Stimulated activated effector memory CD8-positive, alpha-beta T cell treated with anti-CD3 and anti-CD28 coated beads, Interleukin-12 subunit alpha, Interleukin-12 subunit beta, amount 100 ng/mL, for 72 hours (primary cell): ENCODE measurements around the gene ZFR2.

ENCODE experiments used
- ATAC-seq: fragments of 150-1000 bp; cut with Tn5 transposase; 2 replicates; pipeline ENCODE4 v1.10.0; 2021
- DNase-seq, 2 donors: peaks; one replicate each; pipeline ENCODE4 v3.0.0; 2021 to 2022; ENCODE audit warnings: low spot score in 2 of 2
- H3K27ac Mint-ChIP-seq: one replicate; pipeline ENCODE4 v1.8.0; 2022; ENCODE audit warnings: mild to moderate bottlenecking, mixed read lengths
- H3K36me3 Mint-ChIP-seq: one replicate; pipeline ENCODE4 v1.8.0; 2022; ENCODE audit warnings: mild to moderate bottlenecking, mixed read lengths
- H3K4me1 Mint-ChIP-seq: one replicate; pipeline ENCODE4 v1.8.0; 2022; ENCODE audit warnings: mixed read lengths
- H3K4me3 Mint-ChIP-seq: one replicate; pipeline ENCODE4 v1.8.0; 2022; ENCODE audit warnings: mild to moderate bottlenecking, mixed read lengths
- H3K9me3 Mint-ChIP-seq: one replicate; pipeline ENCODE4 v1.8.0; 2022; ENCODE audit warnings: mixed read lengths

ZFR2 gene

DNA sequence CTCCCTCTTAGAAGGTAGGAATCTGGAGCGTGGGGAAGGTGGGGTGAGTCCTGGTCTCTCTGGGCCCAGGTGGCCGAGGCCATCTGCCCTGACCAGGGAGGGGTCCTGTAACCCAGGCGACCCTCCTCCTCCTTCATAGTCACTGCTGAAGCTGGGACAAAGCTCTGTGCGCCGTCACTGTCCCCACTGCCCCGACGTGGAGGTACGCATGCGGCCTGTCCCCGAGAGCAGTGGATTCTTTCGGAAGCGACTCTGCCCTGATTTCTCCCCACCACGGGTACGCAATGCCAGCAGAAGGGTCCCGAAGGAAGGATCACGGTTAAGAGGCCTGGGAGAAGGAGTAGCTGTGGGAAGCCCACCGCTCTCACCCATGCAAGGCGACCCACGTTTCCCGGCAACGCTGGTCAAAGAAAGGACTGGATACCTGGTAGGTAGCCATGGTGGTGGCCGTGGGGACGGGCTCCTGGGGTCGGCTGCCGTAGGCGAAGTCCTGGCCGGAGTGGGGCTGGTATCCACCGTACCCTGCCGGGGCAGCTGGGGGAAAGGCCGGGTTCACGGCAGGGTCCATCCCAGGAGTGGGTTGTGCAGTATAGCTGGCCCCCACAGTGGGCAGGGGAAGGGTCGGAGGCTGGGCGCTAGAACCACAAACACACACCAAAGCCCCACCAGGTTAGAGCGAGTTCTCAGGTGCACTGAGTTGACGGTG lies 34.3 kb downstream of the ZFR2 start:
- no peak for ATAC-seq
- H3K4me3 Mint-ChIP-seq = no peak overlapping the region

DNA sequence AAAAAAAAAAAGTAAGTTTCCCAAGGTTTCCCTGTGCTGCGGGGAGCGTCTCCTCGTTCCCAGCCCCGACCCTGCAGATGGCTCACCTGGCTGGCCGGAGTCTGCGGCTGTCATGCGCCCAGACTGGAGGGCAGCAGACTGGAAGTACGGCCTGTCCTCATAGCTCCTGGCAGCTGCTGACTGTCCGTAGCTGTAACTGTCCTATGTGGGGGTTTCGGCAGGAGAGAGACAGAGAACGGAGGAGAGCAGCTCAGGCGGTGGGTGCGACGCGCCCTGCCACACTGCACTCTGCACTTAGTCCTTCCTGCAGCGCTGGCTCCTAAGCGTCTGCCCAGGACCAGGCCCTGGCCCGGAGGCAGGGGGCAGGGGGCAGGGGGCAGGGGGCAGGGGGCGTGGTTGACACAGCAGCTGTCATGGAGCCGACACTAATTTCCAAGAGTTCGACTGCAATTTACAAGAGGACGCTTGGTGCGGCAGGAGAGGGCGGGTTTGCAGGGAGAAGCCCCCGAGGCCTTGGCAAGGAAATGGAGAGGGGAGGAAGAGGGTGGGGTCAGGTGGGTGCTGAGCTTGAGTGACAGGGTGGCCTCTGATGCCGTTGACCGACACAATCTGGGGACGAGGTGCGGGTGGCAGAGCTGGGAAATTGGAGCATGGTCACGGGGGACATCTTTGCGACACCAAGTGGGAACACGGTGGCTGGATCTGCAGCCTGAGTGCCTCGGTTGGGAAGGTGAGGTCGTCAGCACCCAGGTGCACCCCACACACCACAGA lies 35.1 kb downstream of the ZFR2 start:
- H3K4me3 Mint-ChIP-seq = no peak overlapping the region
- ATAC-seq (no peak), DNase-seq (no peak)
- no peaks in the 10 kb centered on the region for H3K36me3 Mint-ChIP-seq
- H3K9me3 Mint-ChIP-seq = no peaks in the 10 kb centered on the region
- H3K27ac Mint-ChIP-seq = no peak overlapping the region
- H3K4me1 Mint-ChIP-seq = peaks cover 5% of the 10 kb centered on the region

More for the DNA sequence above, 34.3 kb downstream of the ZFR2 start:
- H3K27ac Mint-ChIP-seq = no peak overlapping the region
- DNase-seq = no peak
- H3K9me3 Mint-ChIP-seq = no peaks in the 10 kb centered on the region
- H3K36me3 Mint-ChIP-seq = no peaks in the 10 kb centered on the region
- no peaks in the 10 kb centered on the region for H3K4me1 Mint-ChIP-seq

DNA sequence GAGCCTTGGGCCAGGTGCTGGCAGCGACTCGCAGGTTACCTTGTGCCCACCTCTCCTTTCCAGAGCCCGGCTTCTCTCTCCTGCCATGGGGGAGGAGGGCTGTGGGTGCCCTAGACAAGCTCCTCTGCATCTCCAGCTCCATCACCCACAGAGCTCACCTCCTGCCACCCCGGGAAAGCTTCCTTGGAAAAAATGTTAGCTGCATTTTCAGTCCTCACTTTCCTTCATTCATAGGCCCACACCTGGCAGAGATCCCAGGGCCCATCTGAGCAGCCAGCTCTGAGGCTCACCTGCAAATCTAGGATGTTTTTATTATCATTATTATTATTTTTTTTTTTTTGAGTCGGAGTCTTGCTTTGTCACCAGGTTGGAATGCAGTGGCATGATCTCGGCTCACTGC lies 36.8 kb downstream of the ZFR2 start:
- Mint-ChIP-seq H3K36me3 (no peaks in the 10 kb centered on the region), H3K9me3 (no peaks in the 10 kb centered on the region), H3K27ac (no peak overlapping the region), H3K4me3 (no peak overlapping the region), H3K4me1 (peaks cover 15% of the 10 kb centered on the region)
- DNase-seq (no peak), ATAC-seq (no peak)

DNA sequence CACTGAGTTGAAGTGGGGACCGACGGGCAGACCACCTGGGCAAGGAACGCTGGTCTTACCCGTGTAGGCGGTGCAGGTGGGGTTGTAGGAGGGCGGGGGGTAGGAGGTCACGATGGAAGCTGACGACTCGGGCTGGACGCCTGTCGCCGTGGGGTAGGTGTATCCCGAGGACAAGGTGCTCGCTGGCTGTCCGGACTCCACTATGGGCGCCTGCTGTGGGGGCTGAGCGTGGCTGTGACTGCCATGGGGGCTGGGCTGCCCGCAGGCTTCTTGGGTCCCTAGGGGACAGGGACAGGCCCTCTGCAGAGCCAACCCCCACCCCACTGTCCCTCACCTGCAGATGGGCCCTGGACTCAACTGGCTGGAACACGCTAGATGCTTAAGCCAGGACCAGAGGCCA lies 37.2 kb downstream of the ZFR2 start:
- peaks cover 15% of the 10 kb centered on the region for H3K4me1 Mint-ChIP-seq
- H3K4me3 Mint-ChIP-seq = no peak overlapping the region
- no peaks in the 10 kb centered on the region for H3K9me3 Mint-ChIP-seq

DNA sequence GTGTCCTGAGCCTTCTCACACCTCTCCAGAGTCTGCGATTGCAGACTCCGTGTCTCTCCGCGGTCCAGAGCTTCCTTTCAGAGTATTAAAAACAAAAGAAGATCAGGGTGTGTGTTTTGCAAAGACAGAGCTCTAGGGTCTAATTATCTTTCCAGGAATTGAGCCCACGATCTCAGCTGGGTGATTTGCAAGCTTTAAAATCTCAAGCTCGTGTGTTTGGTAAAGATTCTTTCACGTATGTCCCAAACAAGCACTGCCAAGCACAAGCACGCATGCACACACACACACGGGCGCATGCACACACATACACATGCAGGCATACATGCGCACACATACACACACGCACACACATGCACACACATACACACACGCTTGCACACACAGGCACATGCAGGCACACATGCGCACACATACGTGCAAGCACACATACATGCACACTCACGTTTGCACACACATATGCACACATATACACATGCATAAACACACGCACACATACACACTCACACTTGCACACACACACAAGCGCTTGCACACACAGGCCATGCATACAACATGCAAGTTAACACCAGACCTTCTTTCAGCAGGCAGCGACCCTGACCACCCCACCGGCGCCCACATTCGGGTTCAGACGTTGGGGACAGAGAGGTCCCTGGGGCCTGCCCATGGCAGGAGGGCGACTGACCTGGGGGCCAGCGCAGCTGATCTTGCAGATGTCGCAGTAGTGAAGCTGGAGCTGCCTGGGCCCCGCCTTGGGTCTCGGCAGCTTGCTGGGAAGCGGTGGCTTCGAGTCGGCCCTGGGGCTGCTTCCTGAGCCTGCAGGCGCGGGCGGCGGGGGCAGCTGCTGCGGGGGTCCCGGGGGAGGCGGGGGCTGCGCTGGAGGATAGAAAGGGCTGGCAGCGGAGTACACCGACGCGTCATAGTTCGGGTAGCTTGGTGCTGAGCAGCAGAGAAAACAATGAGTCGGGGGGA lies 37.9 kb downstream of the ZFR2 start:
- ATAC-seq = no peak
- Mint-ChIP-seq H3K27ac (no peak overlapping the region), H3K36me3 (no peaks in the 10 kb centered on the region), H3K4me1 (peaks cover 19% of the 10 kb centered on the region), H3K4me3 (no peak overlapping the region), H3K9me3 (no peaks in the 10 kb centered on the region)
- no peak for DNase-seq

More for the DNA sequence above, 37.2 kb downstream of the ZFR2 start:
- H3K36me3 Mint-ChIP-seq = no peaks in the 10 kb centered on the region
- no peak for DNase-seq
- no peak overlapping the region for H3K27ac Mint-ChIP-seq
- no peak for ATAC-seq

DNA sequence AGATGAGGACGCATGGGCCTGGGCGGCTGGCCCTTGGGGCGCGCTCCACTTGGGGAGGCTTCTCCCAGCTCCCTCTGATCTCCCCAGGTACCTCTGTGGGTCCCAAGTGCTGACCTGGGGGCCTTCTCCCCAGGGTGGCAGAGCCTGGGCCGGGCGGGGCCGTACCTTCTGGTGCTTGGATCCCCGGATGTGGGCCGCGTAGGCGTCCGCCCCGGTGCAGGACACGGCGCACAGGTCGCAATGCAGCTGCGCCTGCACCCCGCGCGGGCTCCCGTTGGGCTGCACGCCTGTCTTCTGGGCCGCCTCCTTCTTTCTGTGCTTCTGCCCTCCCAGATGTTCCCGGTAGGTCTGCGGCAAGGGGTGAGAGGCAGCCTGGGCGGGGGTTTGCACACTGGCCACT lies 41.5 kb downstream of the ZFR2 start:
- no peak overlapping the region for H3K4me3 Mint-ChIP-seq
- no peak for ATAC-seq
- no peak for DNase-seq
- H3K9me3 Mint-ChIP-seq = no peaks in the 10 kb centered on the region
- H3K36me3 Mint-ChIP-seq = no peaks in the 10 kb centered on the region
- peaks cover 24% of the 10 kb centered on the region for H3K4me1 Mint-ChIP-seq
- no peak overlapping the region for H3K27ac Mint-ChIP-seq

DNA sequence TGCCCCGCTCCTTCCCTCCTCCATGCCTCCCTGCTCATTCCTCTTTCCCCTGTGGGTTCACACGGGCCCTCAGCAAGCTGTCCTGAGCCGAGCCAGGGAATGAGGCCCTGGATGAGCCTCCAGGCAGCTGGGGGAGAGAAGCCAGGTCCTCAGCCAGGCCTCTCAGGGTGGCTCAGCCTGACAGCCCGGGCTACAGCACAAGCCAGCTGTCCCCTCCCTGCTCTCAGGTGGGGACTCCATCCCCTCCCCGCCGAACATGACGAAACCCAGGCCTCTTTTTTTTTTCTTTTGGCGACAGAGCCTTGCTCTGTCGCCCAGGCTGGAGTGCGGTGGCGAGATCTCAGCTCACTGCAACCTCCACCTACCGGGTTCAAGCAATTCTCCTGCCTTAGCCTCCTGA lies 42.7 kb downstream of the ZFR2 start:
- no peaks in the 10 kb centered on the region for H3K9me3 Mint-ChIP-seq
- H3K27ac Mint-ChIP-seq = peak overlapping the region; percentile 32

DNA sequence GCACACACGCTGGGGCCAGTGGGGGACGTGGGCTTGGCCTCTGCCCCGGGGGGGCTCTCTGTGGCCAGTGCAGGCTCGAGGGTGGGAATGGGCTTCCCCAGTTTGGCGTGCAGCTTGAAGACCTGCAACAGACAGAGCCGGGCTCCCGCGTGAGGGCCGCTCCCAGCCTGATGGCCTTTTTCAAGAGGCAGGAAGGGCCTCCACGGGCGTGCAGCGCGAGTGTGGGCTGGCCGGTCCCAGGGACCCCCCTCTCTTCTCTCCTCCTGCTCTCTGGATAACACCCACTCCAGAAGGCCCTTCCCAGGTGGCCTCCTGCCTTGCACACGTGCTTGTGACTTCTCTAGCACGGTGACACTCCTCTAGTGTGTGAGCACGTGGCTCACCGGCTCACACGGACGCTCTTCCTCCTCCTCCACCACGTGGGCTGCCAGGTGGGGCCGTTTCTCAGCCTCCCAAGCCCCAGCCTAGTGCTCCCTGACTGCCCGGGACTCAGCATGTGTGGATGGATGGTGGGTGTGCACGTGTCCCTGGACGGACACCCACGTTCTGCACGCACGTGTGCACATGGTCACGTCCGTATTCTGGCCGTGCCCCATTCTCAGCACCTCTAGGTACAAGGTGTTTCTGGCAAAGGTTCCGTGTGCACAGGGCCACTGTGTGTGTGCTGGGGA lies 43.4 kb downstream of the ZFR2 start:
- Mint-ChIP-seq H3K36me3 (no peaks in the 10 kb centered on the region), H3K4me1 (peaks cover 38% of the 10 kb centered on the region), H3K4me3 (no peak overlapping the region), H3K27ac (peak overlapping the region; percentile 32), H3K9me3 (no peaks in the 10 kb centered on the region)
- ATAC-seq (no peak), DNase-seq (no peak)

More for the DNA sequence above, 42.7 kb downstream of the ZFR2 start:
- Mint-ChIP-seq H3K4me1 (peaks cover 36% of the 10 kb centered on the region), H3K4me3 (no peak overlapping the region), H3K36me3 (no peaks in the 10 kb centered on the region)
- no peak for ATAC-seq
- no peak for DNase-seq

DNA sequence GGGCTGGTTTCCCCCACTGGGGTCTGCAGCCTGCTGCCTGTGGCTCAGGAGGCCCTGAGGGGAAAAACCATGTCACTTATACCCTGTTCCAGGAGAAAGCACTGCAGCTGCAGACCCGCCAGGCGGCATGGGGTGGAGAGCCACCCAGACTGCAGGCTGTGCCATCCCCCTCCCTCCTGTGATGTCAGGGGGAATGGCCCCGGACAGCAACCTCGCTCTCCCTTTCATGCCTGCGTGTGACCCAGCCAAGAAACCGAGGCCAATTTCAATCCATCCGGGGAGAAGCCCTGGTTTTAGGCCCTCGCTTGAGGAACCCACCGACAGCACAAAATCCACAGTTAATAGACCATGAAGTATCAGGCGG lies 45.5 kb downstream of the ZFR2 start:
- Mint-ChIP-seq H3K9me3 (no peaks in the 10 kb centered on the region), H3K27ac (no peak overlapping the region), H3K4me3 (no peak overlapping the region), H3K36me3 (no peaks in the 10 kb centered on the region), H3K4me1 (peaks cover 33% of the 10 kb centered on the region)
- ATAC-seq (no peak), DNase-seq (no peak)

DNA sequence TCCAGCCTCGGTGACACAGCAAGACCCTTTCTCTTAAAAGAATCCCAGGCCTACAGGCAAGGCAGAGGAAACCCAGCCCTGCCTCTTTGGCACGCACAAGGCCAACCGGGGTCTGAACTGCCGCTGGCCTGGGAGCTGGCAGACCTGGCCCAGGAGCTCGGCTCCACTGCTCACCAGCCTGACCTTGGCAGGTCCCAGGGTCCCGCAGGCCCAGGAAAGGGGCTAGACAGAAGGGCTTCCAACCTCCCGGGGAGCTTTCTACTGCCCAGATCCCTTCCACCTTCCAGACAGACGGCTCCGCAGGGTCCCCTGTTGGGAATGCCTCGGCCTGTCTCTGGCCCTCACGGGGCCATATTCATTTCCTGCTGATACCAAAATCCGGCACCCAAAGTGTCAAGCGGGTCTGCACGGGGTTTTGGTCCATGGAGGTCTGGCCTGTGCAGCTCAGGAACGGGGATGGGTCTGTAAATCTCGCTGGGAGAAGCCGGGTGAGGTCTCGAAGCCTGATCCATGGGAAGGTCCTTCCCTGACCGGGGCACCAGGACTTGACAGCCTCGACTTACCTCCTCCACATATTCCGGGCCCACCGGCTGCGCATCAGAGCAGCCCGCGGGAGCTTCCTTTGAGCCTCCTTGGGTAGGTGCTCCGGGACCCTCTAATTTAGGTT lies 46.0 kb downstream of the ZFR2 start:
- no peaks in the 10 kb centered on the region for H3K36me3 Mint-ChIP-seq
- H3K9me3 Mint-ChIP-seq = no peaks in the 10 kb centered on the region
- no peak for DNase-seq
- H3K4me3 Mint-ChIP-seq = no peak overlapping the region
- no peak overlapping the region for H3K27ac Mint-ChIP-seq
- peaks cover 33% of the 10 kb centered on the region for H3K4me1 Mint-ChIP-seq
- ATAC-seq = no peak

DNA sequence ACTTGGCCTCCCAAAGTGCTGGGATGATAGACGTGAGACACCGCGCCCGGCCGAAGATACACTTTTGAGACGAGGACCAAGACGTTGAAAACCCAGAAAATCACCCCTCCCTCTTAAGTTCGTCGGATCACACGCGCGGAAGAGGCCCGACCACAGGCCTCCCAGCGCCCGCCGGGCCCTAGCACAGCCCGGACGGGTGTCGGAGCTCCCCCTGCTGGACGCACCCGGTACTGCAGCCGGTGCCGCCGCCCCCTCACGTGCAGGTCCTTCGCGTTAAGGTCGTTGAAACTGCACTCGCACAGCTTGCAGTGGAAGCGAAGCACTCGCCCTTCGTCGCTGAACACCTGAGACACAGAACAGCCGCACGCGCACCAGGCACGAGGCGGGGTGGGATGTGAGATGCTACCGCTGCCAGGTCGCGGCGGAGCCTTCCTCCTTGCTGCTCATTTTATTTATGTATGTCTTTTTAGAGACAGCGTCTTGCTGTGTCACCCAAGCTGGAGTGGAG lies 46.9 kb downstream of the ZFR2 start:
- DNase-seq = peak; percentile 98 to 99
- ATAC-seq = peak; percentile 87
- Mint-ChIP-seq H3K27ac (peak overlapping the region; percentile 73), H3K4me1 (peaks cover 36% of the 10 kb centered on the region), H3K4me3 (peak overlapping the region; percentile 27), H3K36me3 (no peaks in the 10 kb centered on the region), H3K9me3 (no peaks in the 10 kb centered on the region)

DNA sequence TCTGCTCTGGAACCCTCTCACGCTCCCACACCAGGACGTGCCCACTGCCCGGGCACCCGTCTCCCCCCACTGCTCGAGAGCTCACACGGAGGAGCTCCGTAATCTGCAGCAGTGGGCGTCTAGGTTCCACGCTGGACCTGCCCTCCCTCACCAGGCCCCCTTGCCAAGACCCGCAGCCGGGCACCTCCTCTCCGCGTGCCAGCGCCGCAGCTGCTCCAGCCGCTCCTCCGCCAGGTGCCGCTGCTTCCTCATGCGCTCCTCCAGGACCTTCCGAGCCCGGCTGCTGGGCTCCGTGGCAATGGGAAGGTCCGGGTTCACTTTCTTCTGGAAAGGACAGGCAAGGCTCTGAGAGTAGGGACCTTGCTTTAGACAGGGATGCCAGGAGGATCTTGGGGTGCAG lies 47.7 kb downstream of the ZFR2 start:
- no peak overlapping the region for H3K4me3 Mint-ChIP-seq
- H3K4me1 Mint-ChIP-seq = peaks cover 35% of the 10 kb centered on the region
- no peak overlapping the region for H3K27ac Mint-ChIP-seq
- DNase-seq = no peak
- H3K9me3 Mint-ChIP-seq = no peaks in the 10 kb centered on the region
- ATAC-seq = no peak
- H3K36me3 Mint-ChIP-seq = no peaks in the 10 kb centered on the region

DNA sequence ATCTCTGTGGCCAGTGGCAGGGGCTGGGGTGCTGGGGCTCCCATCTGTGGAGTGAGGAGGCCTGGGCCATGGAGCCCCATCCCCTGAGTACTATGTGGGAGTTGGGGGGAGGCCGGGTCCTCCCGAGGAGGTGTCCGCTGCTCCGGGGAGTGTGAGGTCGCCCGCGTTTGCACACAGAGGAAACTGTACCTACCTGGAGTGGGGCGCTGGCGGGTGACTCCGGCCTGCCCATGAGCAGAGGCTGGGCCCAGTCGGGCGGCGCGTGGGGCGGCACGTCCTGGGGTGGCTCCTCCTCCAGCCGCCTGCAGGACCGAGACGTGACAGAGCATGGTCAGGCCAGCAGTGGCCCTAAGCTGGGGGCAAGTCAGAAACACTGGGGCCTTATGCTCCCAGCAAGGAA lies 48.8 kb downstream of the ZFR2 start:
- Mint-ChIP-seq H3K36me3 (no peaks in the 10 kb centered on the region), H3K9me3 (no peaks in the 10 kb centered on the region), H3K4me1 (peaks cover 27% of the 10 kb centered on the region), H3K27ac (peak overlapping the region; percentile 29), H3K4me3 (no peak overlapping the region)
- ATAC-seq (no peak), DNase-seq (no peak)

DNA sequence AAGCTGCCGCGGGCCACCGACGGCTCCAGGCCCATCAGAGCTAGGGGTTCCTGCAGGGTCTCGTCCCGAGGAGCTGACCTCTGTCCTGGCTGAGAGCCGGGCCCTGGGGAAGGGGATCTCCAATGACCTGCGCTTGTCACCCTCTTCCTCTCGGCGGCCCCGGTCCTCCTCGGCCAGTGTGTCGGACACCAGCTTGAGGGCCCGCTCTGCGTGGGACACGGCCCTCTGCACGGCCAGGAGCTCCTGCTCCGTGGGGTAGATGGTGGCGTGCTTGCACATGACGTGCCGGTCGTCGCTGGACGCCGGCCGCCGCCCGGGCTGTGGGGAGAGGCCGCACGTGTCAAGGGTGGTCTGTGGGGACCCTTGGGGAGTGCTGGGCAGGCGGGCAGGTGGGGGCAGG lies 49.9 kb downstream of the ZFR2 start:
- H3K36me3 Mint-ChIP-seq = no peaks in the 10 kb centered on the region
- H3K4me3 Mint-ChIP-seq = no peak overlapping the region
- no peak for DNase-seq
- H3K9me3 Mint-ChIP-seq = no peaks in the 10 kb centered on the region
- H3K27ac Mint-ChIP-seq = no peak overlapping the region
- ATAC-seq = no peak
- H3K4me1 Mint-ChIP-seq = peaks cover 36% of the 10 kb centered on the region
